ENCODE results near the gene CDCA7. TPM values are rescaled to one million over a fixed set of nuclear protein-coding genes. Genes with fewer than 3 reads are reported as not detected.
A peak's percentile ranks its signal among the peaks of the same experiment; 100 is the strongest.
"Not testable (repeated sequence)": the region's sequence is repeated elsewhere in the genome, so short reads cannot be mapped to it uniquely, and the experiment has no call there.

Gene CDCA7
- total RNA-seq, 6 experiments from 2014 or later = 5.9 to 9.1 (median 7.6) TPM

- H3K27ac Mint-ChIP-seq = no peak overlapping the region
- DNase-seq = no peak
- H3K4me1 Mint-ChIP-seq (ENCODE audit: low read depth) = peaks cover 14% of the 10 kb centered on the region
- peaks cover 4% of the 10 kb centered on the region for H3K27me3 Mint-ChIP-seq (ENCODE audit: insufficient read depth)
- H3K36me3 Mint-ChIP-seq (ENCODE audit: low read depth) = peaks cover 12% of the 10 kb centered on the region
- H3K4me3 Mint-ChIP-seq = no peak overlapping the region
- peaks cover 12% of the 10 kb centered on the region; the same call in 1 of the 2 replicates for H3K9me3 Mint-ChIP-seq
- no peak for TF ChIP-seq CTCF (IDR thresholded peaks at IDR 0.05)
These were observed 31.3 kb upstream of the CDCA7 start for GRCh38 chr2:173323371-173323770.

GRCh38 chr2:173326806-173327205 lies 27.9 kb upstream of the CDCA7 start:
- peaks cover 30% of the 10 kb centered on the region for H3K9me3 Mint-ChIP-seq
- no peaks in the 10 kb centered on the region; the same call in none of the 2 replicates for H3K27me3 Mint-ChIP-seq (ENCODE audit: insufficient read depth)
- H3K4me1 Mint-ChIP-seq (ENCODE audit: low read depth) = peaks cover 14% of the 10 kb centered on the region
- peaks cover 12% of the 10 kb centered on the region for H3K36me3 Mint-ChIP-seq (ENCODE audit: low read depth)
- peak overlapping the region; percentile 13; the same call in 1 of the 2 replicates for H3K27ac Mint-ChIP-seq
- DNase-seq = peak; percentile 80
- no peak for TF ChIP-seq CTCF (IDR thresholded peaks at IDR 0.05)
- H3K4me3 Mint-ChIP-seq = no peak overlapping the region

GRCh38 chr2:173327421-173327820 lies 27.3 kb upstream of the CDCA7 start:
- DNase-seq = no peak
- Mint-ChIP-seq H3K27me3 (ENCODE audit: insufficient read depth) (no peaks in the 10 kb centered on the region; the same call in none of the 2 replicates), H3K9me3 (peaks cover 35% of the 10 kb centered on the region), H3K27ac (no peak overlapping the region; the same call in 1 of the 2 replicates), H3K4me3 (no peak overlapping the region), H3K36me3 (ENCODE audit: low read depth) (peaks cover 13% of the 10 kb centered on the region), H3K4me1 (ENCODE audit: low read depth) (peaks cover 14% of the 10 kb centered on the region)
- TF ChIP-seq CTCF (IDR thresholded peaks at IDR 0.05) = no peak

GRCh38 chr2:173333003-173333402 lies 21.7 kb upstream of the CDCA7 start:
- Mint-ChIP-seq H3K36me3 (ENCODE audit: low read depth) (peaks cover 13% of the 10 kb centered on the region), H3K9me3 (peaks cover 44% of the 10 kb centered on the region)
- H3K27ac Mint-ChIP-seq; DNase-seq; H3K4me1 Mint-ChIP-seq (ENCODE audit: low read depth); H3K27me3 Mint-ChIP-seq (ENCODE audit: insufficient read depth); H3K4me3 Mint-ChIP-seq: not testable (repeated sequence)

- peaks cover under 1% of the 10 kb centered on the region; the same call in 1 of the 2 replicates for H3K9me3 Mint-ChIP-seq
- no peak overlapping the region for H3K27ac Mint-ChIP-seq
- H3K4me1 Mint-ChIP-seq (ENCODE audit: low read depth) = no peaks in the 10 kb centered on the region
- H3K27me3 Mint-ChIP-seq (ENCODE audit: insufficient read depth) = peaks cover 10% of the 10 kb centered on the region
- DNase-seq = no peak
- no peak overlapping the region for H3K4me3 Mint-ChIP-seq
- no peak for TF ChIP-seq CTCF (IDR thresholded peaks at IDR 0.05)
- no peaks in the 10 kb centered on the region; the same call in 1 of the 2 replicates for H3K36me3 Mint-ChIP-seq (ENCODE audit: low read depth)
These were observed 14.9 kb upstream of the CDCA7 start for GRCh38 chr2:173339807-173340206.

- H3K27ac Mint-ChIP-seq = no peak overlapping the region
- H3K4me3 Mint-ChIP-seq = no peak overlapping the region
- H3K9me3 Mint-ChIP-seq = peaks cover 17% of the 10 kb centered on the region
- H3K36me3 Mint-ChIP-seq (ENCODE audit: low read depth) = peaks cover 5% of the 10 kb centered on the region; the same call in 1 of the 2 replicates
- no peak for TF ChIP-seq CTCF (IDR thresholded peaks at IDR 0.05)
- H3K4me1 Mint-ChIP-seq (ENCODE audit: low read depth) = no peaks in the 10 kb centered on the region
- H3K27me3 Mint-ChIP-seq (ENCODE audit: insufficient read depth) = peaks cover 15% of the 10 kb centered on the region
- DNase-seq = no peak
These were observed 10.8 kb upstream of the CDCA7 start for GRCh38 chr2:173343921-173344320.
